GM12872 (cell line): ENCODE data around the gene UPF3A.

Experiments
- TF ChIP-seq, protein P1 (sequence below): IDR thresholded peaks from 3 replicates; pipeline ENCODE4 v1.5.1; 2011; ENCODE audit warnings: low read depth, mild to moderate bottlenecking, low read length, moderate library complexity; ENCODE audit not compliant: insufficient read depth

UPF3A gene

GRCh38 chr13:114296448-114296847, 15.0 kb downstream of the UPF3A start:
- TF ChIP-seq, protein P1, sequence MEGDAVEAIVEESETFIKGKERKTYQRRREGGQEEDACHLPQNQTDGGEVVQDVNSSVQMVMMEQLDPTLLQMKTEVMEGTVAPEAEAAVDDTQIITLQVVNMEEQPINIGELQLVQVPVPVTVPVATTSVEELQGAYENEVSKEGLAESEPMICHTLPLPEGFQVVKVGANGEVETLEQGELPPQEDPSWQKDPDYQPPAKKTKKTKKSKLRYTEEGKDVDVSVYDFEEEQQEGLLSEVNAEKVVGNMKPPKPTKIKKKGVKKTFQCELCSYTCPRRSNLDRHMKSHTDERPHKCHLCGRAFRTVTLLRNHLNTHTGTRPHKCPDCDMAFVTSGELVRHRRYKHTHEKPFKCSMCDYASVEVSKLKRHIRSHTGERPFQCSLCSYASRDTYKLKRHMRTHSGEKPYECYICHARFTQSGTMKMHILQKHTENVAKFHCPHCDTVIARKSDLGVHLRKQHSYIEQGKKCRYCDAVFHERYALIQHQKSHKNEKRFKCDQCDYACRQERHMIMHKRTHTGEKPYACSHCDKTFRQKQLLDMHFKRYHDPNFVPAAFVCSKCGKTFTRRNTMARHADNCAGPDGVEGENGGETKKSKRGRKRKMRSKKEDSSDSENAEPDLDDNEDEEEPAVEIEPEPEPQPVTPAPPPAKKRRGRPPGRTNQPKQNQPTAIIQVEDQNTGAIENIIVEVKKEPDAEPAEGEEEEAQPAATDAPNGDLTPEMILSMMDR: no peak

GRCh38 chr13:114296902-114297301, 15.5 kb downstream of the UPF3A start:
- TF ChIP-seq, protein P1: no peak

GRCh38 chr13:114298866-114299265, 17.5 kb downstream of the UPF3A start:
- TF ChIP-seq, protein P1: no peak

- TF ChIP-seq, protein P1: no peak
These were observed 18.4 kb downstream of the UPF3A start for GRCh38 chr13:114299604-114300305.

- TF ChIP-seq, protein P1: no peak
These were observed 22.4 kb downstream of the UPF3A start for GRCh38 chr13:114303700-114304327.

DNA sequence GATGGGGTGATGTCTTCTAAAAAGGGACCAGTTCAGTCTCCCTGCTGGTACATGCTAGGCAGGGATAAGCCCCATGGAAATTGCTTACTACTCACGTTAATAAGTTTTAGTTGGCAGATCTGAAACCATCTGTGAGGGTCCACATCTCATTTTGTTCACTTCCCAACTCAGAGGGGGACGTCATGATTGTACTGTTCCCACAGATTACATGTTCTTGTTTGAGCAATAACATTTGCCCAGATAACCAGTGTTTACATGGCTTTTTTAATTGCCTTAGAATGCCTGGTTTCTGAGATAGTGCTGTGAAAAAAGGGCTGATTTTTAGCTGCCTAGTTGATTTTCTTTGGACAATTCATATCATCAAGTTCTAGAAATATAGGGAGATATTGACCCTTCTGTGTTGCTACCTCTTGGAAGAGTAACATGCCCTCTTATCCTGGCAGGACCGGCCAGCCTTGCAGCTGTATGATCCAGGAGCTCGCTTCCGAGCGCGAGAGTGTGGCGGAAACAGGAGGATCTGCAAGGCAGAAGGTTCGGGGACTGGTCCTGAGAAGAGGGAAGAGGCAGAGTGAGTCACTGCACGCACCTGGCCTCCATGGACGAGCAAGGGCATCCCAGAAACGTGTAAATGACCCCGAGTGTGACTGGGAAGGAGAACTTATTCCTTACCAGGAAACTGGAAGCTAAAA, 23.1 kb downstream of the UPF3A start:
- TF ChIP-seq, protein P1: no peak

GRCh38 chr13:114309086-114309485, 27.7 kb downstream of the UPF3A start:
- TF ChIP-seq, protein P1: no peak
